GM12872 (cell line): ENCODE data around the gene MRLN.

Experiments
- TF ChIP-seq, protein P1 (sequence below): IDR thresholded peaks from 3 replicates; pipeline ENCODE4 v1.5.1; 2011; ENCODE audit warnings: low read depth, mild to moderate bottlenecking, low read length, moderate library complexity; ENCODE audit not compliant: insufficient read depth

The MRLN gene

DNA sequence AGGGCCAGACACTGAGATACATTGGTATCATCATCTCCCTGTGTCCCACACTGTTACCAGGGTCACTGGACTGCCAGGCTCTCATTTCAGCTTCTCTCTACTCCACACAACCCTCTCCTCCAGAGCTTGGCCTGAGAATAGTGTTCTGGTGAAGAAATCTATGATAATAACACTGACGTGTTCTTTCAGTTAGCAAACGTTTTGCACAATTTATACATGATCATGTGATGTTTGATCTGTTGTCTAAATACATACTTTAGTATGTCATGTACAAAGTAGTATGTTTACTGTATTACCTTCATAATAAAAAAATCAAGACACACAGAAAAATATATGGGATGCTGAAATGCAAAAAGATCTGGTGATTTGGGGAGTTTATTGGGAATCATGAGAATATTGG is 48.6 kb downstream of the MRLN start:
- TF ChIP-seq, protein P1, sequence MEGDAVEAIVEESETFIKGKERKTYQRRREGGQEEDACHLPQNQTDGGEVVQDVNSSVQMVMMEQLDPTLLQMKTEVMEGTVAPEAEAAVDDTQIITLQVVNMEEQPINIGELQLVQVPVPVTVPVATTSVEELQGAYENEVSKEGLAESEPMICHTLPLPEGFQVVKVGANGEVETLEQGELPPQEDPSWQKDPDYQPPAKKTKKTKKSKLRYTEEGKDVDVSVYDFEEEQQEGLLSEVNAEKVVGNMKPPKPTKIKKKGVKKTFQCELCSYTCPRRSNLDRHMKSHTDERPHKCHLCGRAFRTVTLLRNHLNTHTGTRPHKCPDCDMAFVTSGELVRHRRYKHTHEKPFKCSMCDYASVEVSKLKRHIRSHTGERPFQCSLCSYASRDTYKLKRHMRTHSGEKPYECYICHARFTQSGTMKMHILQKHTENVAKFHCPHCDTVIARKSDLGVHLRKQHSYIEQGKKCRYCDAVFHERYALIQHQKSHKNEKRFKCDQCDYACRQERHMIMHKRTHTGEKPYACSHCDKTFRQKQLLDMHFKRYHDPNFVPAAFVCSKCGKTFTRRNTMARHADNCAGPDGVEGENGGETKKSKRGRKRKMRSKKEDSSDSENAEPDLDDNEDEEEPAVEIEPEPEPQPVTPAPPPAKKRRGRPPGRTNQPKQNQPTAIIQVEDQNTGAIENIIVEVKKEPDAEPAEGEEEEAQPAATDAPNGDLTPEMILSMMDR = no peak

DNA sequence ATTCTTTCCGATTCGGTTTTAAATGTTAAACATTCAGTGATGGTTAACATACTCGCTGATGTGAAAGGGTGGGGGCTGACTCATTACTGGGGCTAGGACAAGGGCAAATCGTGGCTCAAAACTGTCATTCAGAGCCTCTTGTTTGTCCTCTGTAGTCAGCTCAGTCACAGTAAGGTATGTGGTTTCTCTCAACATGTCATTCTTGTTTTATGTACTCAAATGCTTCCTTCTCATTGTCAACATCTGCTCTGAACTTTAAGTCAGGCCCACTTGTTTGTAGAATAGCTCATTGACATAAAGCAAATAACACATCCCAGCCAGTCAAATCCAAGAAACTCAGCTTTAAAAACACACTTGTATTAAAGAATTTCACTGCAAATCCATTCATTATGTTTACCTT is 50.9 kb downstream of the MRLN start:
- TF ChIP-seq, protein P1 = no peak

DNA sequence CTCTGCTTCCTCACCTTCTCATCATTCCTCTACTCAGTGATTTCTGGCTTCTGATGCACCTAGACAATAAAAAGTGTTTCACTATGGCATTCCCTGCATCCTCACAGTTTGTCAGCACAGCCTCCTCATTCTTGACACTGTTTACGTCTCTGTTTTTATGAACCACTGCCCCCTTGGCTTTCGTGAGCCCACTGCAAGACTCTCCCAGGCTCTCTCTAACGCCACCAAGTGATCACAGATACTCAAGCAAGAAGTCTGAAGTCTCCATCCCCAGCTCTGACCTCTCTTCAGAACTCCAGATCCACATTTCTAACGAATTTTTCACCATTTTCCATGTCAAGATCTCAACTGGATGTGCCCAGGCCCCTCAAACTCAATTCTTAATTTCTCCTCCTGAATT is 52.5 kb downstream of the MRLN start:
- TF ChIP-seq, protein P1 = peak; percentile 14; the same call in 1 of the 3 replicates

DNA sequence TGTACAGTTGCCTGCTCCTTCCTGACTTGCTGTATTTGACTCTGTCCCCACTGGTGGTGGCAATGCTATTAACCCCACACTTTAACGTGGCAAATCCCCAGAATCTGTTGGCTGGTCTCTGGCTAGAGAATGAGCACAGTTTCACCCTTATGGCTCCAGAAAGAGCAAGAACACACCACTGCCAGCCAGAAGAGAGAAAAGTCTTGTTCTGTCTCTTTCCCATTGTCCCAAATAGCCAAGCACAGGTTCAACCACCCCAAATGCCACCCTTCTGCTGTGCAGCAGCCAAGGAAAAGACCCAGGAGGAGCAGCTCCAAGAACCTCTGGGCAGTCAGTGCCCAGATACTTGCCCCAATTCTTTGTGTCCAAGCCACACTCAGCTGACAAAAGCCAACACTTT is 54.9 kb downstream of the MRLN start:
- TF ChIP-seq, protein P1 = no peak

DNA sequence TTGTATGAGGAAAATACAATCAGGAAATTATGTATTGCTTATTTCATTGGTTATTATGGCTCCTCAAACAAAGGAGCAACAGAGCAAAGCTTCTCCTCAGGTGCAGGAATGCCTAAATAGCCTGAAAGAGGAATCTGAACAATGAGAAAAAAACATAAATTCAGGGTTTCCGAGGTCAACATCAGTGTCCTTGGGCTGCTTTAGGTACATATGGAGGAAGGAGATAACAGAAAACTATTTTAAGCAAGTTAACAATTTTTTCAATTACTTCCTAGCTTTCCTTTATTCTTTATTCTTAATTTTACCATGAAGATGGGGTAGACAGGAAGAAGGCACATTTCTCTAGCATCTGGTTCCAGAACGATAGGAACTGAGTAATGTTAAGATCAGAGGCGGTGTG is 57.6 kb downstream of the MRLN start:
- TF ChIP-seq, protein P1 = no peak

DNA sequence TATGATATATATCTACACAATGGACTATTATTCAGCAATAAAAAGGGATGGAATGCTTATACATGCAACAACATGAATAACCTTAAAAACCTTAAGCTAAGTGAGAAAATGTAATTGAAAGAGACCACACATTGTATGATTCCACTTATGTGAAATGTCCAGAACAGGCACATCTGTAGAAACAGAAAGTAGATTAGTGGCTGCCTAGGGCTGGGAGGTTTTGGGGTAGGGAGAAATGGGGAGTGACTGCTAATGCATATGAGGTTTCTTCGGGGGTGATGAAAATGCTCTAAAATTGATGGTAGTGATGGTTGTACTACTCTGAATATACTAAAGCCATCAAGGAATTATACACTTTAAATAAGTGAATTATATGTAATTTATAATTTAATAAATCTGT is 58.3 kb downstream of the MRLN start:
- TF ChIP-seq, protein P1 = no peak

GRCh38 chr10:59692113-59692512 is 61.1 kb downstream of the MRLN start:
- TF ChIP-seq, protein P1 = no peak

- TF ChIP-seq, protein P1 = no peak
Measured at GRCh38 chr10:59688921-59689351, 64.3 kb downstream of the MRLN start.
